KBM-7 (cell line): ENCODE data around the gene GUCA1C.

Experiments
- DNase-seq: peaks from one replicate; pipeline ENCODE4 v3.0.0-alpha.2; 2015
- in situ Hi-C: fragments of 300-500 bp; cut with MboI; formaldehyde crosslinking; loops from 2 replicates; pipeline ENCODE4 v1.14.3; 2020; ENCODE audit warnings: low sequenced_read_pairs, low pct_unique_long_range_greater_than_20kb, mixed read lengths

GUCA1C gene

GRCh38 chr3:108953700-108954099, at the start of gene GUCA1C:
GUCA1C (minus strand) TSS chr3:108953879; CDS start chr3:108953762, 117 bp downstream.
- in situ Hi-C loops = no loop called here
- DNase-seq = no peak

- in situ Hi-C loops = no loop called here
- no peak for DNase-seq
Observed at GRCh38 chr3:108998436-108998835, 44.8 kb upstream of the GUCA1C start.

- in situ Hi-C loops = no loop called here
- no peak for DNase-seq
Observed at GRCh38 chr3:108985844-108986243, 32.2 kb upstream of the GUCA1C start.

GRCh38 chr3:108983051-108983450, 29.4 kb upstream of the GUCA1C start:
- no peak for DNase-seq
- in situ Hi-C loops = no loop called here

- no peak for DNase-seq
- in situ Hi-C loops = no loop called here
Observed at GRCh38 chr3:108976058-108976457, 22.4 kb upstream of the GUCA1C start.

GRCh38 chr3:108973019-108973418, 19.3 kb upstream of the GUCA1C start:
- no peak for DNase-seq
- in situ Hi-C loops = no loop called here

GRCh38 chr3:108972482-108972881, 18.8 kb upstream of the GUCA1C start:
- no peak for DNase-seq
- in situ Hi-C loops = no loop called here

GRCh38 chr3:108970561-108970960, 16.9 kb upstream of the GUCA1C start:
- in situ Hi-C loops = no loop called here
- no peak for DNase-seq

GRCh38 chr3:108966773-108967172, 13.1 kb upstream of the GUCA1C start:
- DNase-seq = no peak
- in situ Hi-C loops = no loop called here

GRCh38 chr3:108959017-108959416, 5.3 kb upstream of the GUCA1C start:
- in situ Hi-C loops = no loop called here
- no peak for DNase-seq

GRCh38 chr3:108953210-108953609, 469 bp downstream of the GUCA1C start:
- in situ Hi-C loops = no loop called here
- no peak for DNase-seq

- in situ Hi-C loops = no loop called here
Observed at GRCh38 chr3:108951820-108952501, 1.7 kb downstream of the GUCA1C start.

GRCh38 chr3:108947855-108948254, 5.8 kb downstream of the GUCA1C start:
- DNase-seq = no peak
- in situ Hi-C loops = no loop called here

More at GRCh38 chr3:108951820-108952501, 1.7 kb downstream of the GUCA1C start:
- DNase-seq = no peak

- in situ Hi-C loops = no loop called here
- DNase-seq = no peak
Observed at GRCh38 chr3:108946292-108947285, 7.1 kb downstream of the GUCA1C start.

GRCh38 chr3:108940568-108941263, 13.0 kb downstream of the GUCA1C start:
- DNase-seq = no peak
- in situ Hi-C loops = no loop called here

- in situ Hi-C loops = no loop called here
- no peak for DNase-seq
Observed at GRCh38 chr3:108940166-108940565, 13.5 kb downstream of the GUCA1C start.

- DNase-seq = no peak
- in situ Hi-C loops = no loop called here
Observed at GRCh38 chr3:108936924-108937689, 16.6 kb downstream of the GUCA1C start.

- no peak for DNase-seq
- in situ Hi-C loops = no loop called here
Observed at GRCh38 chr3:108931035-108931434, 22.6 kb downstream of the GUCA1C start.

GRCh38 chr3:108918866-108919265, 34.8 kb downstream of the GUCA1C start:
- no peak for DNase-seq
- in situ Hi-C loops = loop anchor here (25.0 kb wide), 1 partner anchor 432 kb away; no protein-coding TSS in a partner anchor
